ENCODE results near the gene SPHK2. TPM values are rescaled to one million over a fixed set of nuclear protein-coding genes. Genes with fewer than 3 reads are reported as not detected.
A peak's percentile ranks its signal among the peaks of the same experiment; 100 is the strongest.

The SPHK2 gene
- total RNA-seq, 4 donors from 2014 or later: 41.8 to 185 (median 68.7) TPM

DNA sequence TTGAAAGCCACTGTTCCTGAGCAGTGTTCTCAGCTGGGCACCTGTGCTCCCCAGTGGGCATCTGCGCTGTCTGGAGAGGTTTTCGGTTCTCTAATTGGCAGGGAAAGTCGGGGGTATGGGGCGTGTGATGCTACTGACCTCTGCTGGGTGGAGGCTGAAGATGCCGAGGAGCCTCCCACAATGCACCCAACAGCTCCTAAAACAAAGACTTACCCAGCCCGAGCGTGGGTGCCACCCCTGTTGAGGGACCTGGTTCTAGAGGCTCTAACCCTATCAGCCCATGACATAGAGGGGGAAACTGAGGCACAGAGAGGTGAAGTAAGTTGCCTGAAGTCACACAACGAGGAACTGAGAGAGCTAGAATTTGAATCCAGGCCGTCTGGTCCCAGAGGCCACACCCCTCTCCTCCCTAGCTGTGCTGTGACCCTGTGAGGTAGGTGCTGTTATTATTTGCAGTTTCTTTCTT, 10.5 kb upstream of the SPHK2 start:
- TF ChIP-seq, protein P1, sequence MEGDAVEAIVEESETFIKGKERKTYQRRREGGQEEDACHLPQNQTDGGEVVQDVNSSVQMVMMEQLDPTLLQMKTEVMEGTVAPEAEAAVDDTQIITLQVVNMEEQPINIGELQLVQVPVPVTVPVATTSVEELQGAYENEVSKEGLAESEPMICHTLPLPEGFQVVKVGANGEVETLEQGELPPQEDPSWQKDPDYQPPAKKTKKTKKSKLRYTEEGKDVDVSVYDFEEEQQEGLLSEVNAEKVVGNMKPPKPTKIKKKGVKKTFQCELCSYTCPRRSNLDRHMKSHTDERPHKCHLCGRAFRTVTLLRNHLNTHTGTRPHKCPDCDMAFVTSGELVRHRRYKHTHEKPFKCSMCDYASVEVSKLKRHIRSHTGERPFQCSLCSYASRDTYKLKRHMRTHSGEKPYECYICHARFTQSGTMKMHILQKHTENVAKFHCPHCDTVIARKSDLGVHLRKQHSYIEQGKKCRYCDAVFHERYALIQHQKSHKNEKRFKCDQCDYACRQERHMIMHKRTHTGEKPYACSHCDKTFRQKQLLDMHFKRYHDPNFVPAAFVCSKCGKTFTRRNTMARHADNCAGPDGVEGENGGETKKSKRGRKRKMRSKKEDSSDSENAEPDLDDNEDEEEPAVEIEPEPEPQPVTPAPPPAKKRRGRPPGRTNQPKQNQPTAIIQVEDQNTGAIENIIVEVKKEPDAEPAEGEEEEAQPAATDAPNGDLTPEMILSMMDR (IDR thresholded peaks at IDR 0.05): peak; percentile 30 to 47 (median 37)
- TF ChIP-seq POLR2AphosphoS5 (IDR thresholded peaks at IDR 0.05): no peak
- no peaks in the 10 kb centered on the region for H3K9me3 ChIP-seq
- H3K27me3 ChIP-seq: no peaks in the 10 kb centered on the region
- H3K27ac ChIP-seq: peak overlapping the region in 1 of 4 donors; percentile 34
- WGBS, 2 donors (ENCODE audit: low coverage in 1 of 2): 12% methylated on average over 7 of the region's 9 CpGs; no CpG with 5 or more reads in 1 of the 2 donors
- DNase-seq: peak; percentile 68
- intact Hi-C loops (cut with DNase I; ENCODE audit: low total_unique reads) (no loop called here), in situ Hi-C loops (cut with MboI; ENCODE audit: low pct_ligation_motif_present in 1 of 4, low pct_unique_long_range_greater_than_20kb in 1 of 4, low sequenced_read_pairs in 3 of 4) (no loop called here)
- peaks cover 0 to 12% (median 7%) of the 10 kb centered on the region in 4 donors for H3K4me1 ChIP-seq
- no peak overlapping the region for H3K4me3 ChIP-seq
- no peaks in the 10 kb centered on the region for H3K36me3 ChIP-seq

GRCh38 chr19:48609571-48610108, 9.7 kb upstream of the SPHK2 start:
- TF ChIP-seq POLR2A (IDR thresholded peaks at IDR 0.05) (no peak), POLR2AphosphoS5 (IDR thresholded peaks at IDR 0.05) (no peak), EP300 (IDR thresholded peaks at IDR 0.05; ENCODE audit: low read depth) (no peak)
- TF ChIP-seq, protein P1 (IDR thresholded peaks at IDR 0.05): no peak
- DNase-seq: no peak
- Histone ChIP-seq H3K36me3 (no peaks in the 10 kb centered on the region), H3K27me3 (no peaks in the 10 kb centered on the region), H3K4me1 (peaks cover 0 to 12% (median 7%) of the 10 kb centered on the region in 4 donors), H3K27ac (no peak overlapping the region), H3K9me3 (no peaks in the 10 kb centered on the region), H3K4me3 (no peak overlapping the region)
- WGBS, 2 donors (ENCODE audit: low coverage in 1 of 2): 89 to 95% methylated on average over 6 to 20 of the region's 20 CpGs
- in situ Hi-C loops (cut with MboI; ENCODE audit: low pct_ligation_motif_present in 1 of 4, low pct_unique_long_range_greater_than_20kb in 1 of 4, low sequenced_read_pairs in 3 of 4): no loop called here
- intact Hi-C loops (cut with DNase I; ENCODE audit: low total_unique reads): no loop called here

GRCh38 chr19:48611872-48612271, 7.4 kb upstream of the SPHK2 start:
- no peak overlapping the region for H3K4me3 ChIP-seq
- no peaks in the 10 kb centered on the region for H3K9me3 ChIP-seq
- intact Hi-C loops (cut with DNase I; ENCODE audit: low total_unique reads): no loop called here
- in situ Hi-C loops (cut with MboI; ENCODE audit: low pct_ligation_motif_present in 1 of 4, low pct_unique_long_range_greater_than_20kb in 1 of 4, low sequenced_read_pairs in 3 of 4): no loop called here
- no peak overlapping the region for H3K27ac ChIP-seq
- TF ChIP-seq EP300 (IDR thresholded peaks at IDR 0.05; ENCODE audit: low read depth): no peak
- TF ChIP-seq, protein P1 (IDR thresholded peaks at IDR 0.05): no peak
- no peak for TF ChIP-seq POLR2A (IDR thresholded peaks at IDR 0.05)
- TF ChIP-seq POLR2AphosphoS5 (IDR thresholded peaks at IDR 0.05): no peak
- peaks cover 0 to 17% (median 5%) of the 10 kb centered on the region in 4 donors for H3K36me3 ChIP-seq
- no peak for DNase-seq
- no peaks in the 10 kb centered on the region for H3K27me3 ChIP-seq
- H3K4me1 ChIP-seq: peaks cover 14 to 25% (median 24%) of the 10 kb centered on the region in 4 donors
- 90% methylated on average over 14 of the region's 14 CpGs; no CpG with 5 or more reads in 1 of the 2 donors for whole genome bisulfite sequencing, 2 donors (ENCODE audit: low coverage in 1 of 2)

- in situ Hi-C loops (cut with MboI; ENCODE audit: low pct_ligation_motif_present in 1 of 4, low pct_unique_long_range_greater_than_20kb in 1 of 4, low sequenced_read_pairs in 3 of 4): no loop called here
Measured at GRCh38 chr19:48613024-48613851, 6.1 kb upstream of the SPHK2 start.

More at GRCh38 chr19:48613024-48613851, 6.1 kb upstream of the SPHK2 start:
- peak overlapping the region; percentile 90 to 97 (median 94) for H3K27ac ChIP-seq
- peaks cover 24 to 39% (median 38%) of the 10 kb centered on the region in 4 donors for H3K4me1 ChIP-seq
- TF ChIP-seq POLR2A (IDR thresholded peaks at IDR 0.05): peak; percentile 64
- TF ChIP-seq EP300 (IDR thresholded peaks at IDR 0.05; ENCODE audit: low read depth): no peak
- TF ChIP-seq POLR2AphosphoS5 (IDR thresholded peaks at IDR 0.05): peak in 1 of 3 donors; percentile 33
- TF ChIP-seq, protein P1 (IDR thresholded peaks at IDR 0.05): no peak
- H3K36me3 ChIP-seq: peaks cover 0 to 19% (median 6%) of the 10 kb centered on the region in 4 donors
- intact Hi-C loops (cut with DNase I; ENCODE audit: low total_unique reads): no loop called here
- DNase-seq: peak; percentile 72
- peak overlapping the region in 3 of 4 donors; percentile 33 to 50 (median 36) for H3K4me3 ChIP-seq
- no peaks in the 10 kb centered on the region for H3K9me3 ChIP-seq
- H3K27me3 ChIP-seq: no peaks in the 10 kb centered on the region
- 44% methylated on average over 25 of the region's 39 CpGs; no CpG with 5 or more reads in 1 of the 2 donors for whole genome bisulfite sequencing, 2 donors (ENCODE audit: low coverage in 1 of 2)

All from transverse colon (tissue), 4 donors.